HG02884 (cell line): Measurements from ENCODE around the gene SETD1A.
"Not testable (repeated sequence)": the region's sequence is repeated elsewhere in the genome, so short reads cannot be mapped to it uniquely, and the experiment has no call there.

Source experiments
- ATAC-seq: cut with Tn5 transposase; IDR thresholded peaks from one replicate; pipeline ENCODE4 v1.9.1; 2021; ENCODE audit warnings: mild to moderate bottlenecking, moderate library complexity; ENCODE audit not compliant: unreplicated experiment

The SETD1A gene

GRCh38 chr16:30928390-30928789 lies 29.2 kb upstream of the SETD1A start:
- no peak for ATAC-seq

- ATAC-seq = no peak
Observed at GRCh38 chr16:30929167-30929566, 28.4 kb upstream of the SETD1A start.

- ATAC-seq = no peak
Observed at GRCh38 chr16:30930160-30930571, 27.4 kb upstream of the SETD1A start.

DNA sequence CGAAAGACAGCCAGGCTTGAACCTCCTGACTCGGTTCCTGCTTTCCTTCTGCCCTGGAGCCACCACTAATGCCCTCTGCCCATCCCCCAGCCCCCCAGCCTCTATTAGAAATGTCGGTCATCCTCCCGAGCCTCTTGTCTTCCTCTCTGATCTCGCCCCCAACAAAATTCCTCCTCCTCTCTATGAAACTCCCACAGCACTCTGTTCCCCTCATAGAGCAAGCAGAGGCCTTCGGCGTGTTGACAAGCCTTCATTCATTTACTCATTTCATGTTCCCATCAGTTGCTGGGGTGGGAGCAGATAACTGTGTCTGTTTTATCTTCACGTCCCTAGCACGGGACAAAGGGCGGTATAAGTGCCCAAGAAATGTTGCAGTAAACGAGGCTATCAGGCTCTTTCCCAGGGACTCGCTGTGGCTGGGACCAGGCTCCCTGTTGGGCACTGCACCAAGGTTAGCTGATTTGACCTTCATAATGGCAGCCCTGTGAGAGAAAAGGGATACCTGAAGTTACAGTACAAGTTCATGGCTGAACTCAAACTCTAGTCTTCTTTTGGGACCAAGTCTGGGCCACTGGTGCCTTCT lies 26.4 kb upstream of the SETD1A start:
- no peak for ATAC-seq

DNA sequence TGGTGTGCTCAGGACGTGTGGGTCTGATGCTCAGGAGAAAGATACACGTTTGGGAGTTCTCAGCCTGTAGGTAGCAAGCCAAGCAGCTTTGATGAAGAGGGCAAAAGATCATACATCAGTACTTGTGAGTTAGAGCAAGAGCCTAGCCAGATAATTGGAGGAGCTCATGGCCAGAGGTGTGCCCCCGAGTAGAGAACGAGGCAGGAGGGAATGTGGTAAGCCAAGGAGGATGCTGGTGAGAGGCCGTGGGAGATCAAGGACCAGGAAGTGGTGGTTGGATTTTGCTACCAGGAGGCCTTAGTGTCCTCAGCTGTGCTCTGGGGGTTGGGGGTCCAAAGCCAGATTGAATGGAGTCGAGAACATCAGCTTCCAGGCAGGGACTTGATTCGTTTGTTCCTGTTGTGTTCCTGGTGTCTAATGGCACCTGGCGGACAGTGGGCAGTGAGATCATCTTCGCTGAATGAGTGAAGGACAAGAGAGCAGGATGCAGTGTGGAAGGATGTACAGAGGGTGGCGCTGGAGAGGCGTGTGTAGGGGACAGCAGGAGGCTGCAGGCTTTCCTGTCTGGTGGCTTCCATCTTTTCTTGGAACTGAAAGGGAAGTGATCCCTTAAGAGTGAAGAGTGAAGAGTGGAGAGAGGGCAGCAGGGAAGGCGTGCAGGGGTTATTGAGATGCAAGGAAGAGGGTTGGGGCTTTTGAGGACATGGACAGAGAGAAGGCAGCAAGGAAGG lies 22.6 kb upstream of the SETD1A start:
- ATAC-seq = no peak

DNA sequence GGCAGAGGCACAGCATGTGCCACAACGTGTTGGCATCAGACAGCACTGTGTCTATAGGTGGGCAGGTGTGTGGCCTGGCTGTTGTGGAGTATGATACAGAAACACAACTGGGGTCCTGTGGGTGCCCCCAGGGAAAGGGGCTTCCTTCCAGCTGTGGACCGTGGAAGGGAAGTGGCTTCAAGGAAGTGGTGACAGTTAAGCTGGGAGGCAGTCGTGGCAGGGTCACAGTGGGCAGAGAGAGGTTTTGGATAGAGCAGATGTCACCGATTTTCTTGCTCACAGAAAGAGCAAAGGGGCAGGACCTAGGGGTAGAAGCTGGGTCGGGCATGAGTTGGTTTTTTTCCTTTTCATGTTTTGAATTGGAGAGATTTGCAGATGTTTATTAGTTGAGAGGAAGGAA lies 19.9 kb upstream of the SETD1A start:
- no peak for ATAC-seq

- not testable (repeated sequence) for ATAC-seq
Observed at GRCh38 chr16:30939571-30939970, 18.0 kb upstream of the SETD1A start.

- ATAC-seq = peak; percentile 94
Observed at GRCh38 chr16:30941600-30942425, 15.7 kb upstream of the SETD1A start.

DNA sequence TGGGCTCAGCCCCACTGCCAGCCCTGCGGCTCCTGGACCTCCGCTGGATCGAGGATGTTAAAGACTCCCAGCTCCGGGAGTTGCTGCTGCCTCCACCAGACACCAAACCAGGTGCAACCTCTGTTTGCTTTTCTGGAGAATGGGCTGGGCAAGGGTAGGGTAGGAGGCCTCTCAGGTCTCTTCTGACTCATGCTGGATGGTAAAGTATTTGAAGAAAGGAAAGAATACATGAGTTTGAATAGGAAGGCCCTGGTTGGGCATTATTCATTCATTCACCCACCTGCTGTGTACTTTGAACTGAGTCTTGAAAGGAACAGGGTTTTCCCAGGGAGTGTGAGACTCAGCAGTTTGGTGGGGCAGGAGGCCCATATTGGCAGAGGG lies 15.1 kb upstream of the SETD1A start:
- no peak for ATAC-seq

DNA sequence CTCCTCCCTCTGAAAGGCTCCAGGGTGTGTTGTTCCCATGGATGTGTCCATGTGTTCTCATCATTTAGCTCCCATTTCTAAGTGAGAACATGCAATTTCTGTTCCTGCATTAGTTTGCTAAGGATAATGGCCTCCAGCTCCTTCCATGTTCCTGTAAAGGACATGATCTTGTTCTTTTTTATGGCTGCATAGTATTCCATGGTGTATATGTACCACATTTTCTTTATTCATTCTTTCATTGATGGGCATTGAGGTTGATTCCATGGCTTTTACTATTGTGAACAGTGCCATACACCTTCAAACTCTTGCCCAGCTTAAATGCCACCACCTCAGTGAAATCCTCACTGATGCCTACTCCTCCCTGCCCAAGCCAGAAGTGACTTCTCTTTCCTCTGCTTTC lies 13.2 kb upstream of the SETD1A start:
- ATAC-seq = no peak

GRCh38 chr16:30946671-30947540 lies 10.6 kb upstream of the SETD1A start:
- ATAC-seq = no peak

GRCh38 chr16:30947541-30947858 lies 10.1 kb upstream of the SETD1A start:
- ATAC-seq = no peak

DNA sequence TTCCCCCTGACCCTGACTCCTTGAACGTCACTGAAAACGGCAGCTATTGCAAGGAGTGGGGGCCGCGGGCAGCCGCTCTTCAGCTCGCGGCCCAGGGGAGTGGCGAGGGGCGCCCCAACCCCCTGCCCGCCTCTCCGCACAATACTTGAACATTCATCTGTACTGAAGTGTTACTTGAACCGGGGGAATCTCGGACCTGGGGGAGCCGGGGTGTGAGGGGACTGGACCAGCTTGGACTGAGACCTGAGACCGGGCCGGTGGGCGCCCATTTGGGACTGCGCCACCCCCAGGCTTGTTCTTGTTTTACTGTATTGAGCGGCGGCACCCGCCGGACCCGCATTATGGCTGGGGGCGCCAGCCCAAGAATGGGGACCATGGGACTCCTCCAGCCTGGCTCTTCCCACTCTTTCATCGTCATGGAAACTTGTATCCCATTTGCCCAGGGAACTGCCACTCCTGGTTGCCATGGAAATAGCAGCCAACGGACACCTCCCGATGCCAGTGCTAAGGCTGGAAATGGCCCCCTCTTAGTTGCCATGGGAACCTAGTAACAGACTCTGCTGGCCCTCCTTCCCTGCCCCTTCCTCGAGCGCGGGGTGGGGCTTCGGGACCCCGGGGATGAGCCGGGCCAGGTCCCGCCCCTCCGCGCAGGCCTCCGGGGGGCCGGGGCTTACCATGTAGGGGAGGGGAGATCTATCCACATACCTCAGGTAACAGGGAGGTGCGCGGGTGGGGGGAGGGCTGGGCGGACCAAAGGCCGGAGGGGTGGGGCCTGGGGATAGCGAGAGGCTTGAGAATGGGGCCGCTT lies 9.5 kb upstream of the SETD1A start:
- ATAC-seq = no peak

DNA sequence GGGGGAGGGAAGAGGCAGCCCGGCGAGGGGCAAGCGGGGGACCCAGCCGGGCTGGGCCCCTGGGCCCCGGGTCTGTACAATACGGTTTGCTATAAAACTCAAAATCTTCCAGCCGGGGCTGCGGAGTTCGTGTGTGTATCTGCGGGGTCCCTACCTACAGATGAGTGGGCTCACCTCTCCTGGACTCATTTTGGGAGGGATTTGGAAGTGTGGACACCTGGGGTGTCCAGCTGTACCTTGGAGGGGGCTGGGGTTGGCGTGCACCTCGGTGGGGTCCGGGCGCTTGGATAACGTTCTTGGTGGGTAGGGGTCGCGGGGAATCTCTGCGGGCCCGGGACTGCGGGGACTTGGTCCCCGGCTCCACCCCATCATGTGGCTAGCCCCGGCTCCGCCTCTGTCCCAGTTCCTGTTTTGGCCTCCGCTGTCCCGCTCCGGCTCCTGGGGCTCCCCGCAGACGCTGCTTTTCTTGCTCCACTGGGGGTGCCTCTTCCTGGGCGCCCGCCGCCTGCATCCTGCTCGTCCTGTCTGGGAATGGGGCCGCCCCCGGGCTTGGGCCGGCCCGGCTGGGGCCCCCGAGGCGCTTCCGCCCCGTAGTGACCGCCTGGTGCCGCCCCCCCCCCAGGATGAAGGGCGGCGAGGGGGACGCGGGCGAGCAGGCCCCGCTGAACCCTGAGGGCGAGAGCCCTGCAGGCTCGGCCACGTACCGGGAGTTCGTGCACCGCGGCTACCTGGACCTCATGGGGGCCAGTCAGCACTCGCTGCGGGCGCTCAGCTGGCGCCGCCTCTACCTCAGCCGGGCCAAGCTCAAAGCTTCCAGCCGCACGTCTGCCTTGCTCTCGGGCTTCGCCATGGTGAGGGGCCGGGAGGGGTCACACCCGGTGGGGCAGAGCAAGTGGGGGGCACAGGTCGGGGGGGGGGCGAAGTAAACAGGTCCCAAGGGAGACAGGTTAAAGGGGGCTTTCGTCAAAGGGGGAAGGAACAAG lies 8.6 kb upstream of the SETD1A start, which contains the start of gene ORAI3:
ORAI3 (plus strand) TSS at position 402 of the 983 bp plus-strand sequence; CDS start at position 624, 222 bp downstream.
- ATAC-seq = peak; percentile 64

DNA sequence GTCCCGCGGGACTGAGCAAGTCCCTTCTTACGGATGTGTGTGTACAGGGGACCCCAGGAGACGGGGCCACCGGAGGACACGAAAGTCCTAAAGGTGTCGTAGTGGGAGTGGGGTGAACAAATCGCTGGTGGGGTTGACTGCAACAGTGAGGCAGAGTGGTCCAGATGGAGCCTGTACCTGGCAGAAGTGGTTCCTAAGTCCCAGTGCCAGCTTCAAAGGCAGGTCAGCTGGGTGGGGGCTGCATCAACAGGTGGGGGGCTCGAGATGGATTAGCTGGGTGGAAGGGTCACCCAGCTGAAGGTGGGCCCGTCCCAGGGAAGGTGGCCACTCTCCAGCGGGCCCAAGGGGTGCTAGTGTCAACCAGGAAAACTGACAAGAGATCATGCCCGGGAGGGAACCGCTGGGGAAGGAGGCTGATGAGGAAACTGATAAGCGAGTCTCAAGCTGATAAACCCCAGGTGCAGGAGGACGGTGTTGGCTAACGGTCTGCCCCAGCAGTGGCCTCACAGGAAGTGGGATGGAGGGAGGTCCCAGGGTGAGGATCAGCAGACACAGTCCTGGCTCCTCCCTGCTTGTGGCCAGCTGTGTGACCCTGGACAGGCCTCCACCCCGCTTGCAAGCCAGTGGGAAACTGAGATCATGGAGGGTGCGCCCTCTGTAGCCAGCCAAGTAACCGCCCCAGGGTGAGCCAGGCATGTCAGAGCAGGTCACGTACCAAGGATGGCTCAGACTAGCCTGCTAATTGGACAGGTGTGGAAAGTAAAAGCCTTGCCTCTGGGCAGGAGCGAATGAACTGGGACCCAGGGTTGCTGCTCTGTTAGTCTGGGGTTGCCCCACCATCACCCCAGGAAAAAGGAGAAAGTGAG lies 7.7 kb upstream of the SETD1A start:
- peak; percentile 44 for ATAC-seq

- no peak for ATAC-seq
Observed at GRCh38 chr16:30950516-30951065, 7.0 kb upstream of the SETD1A start.

- ATAC-seq = no peak
Observed at GRCh38 chr16:30951193-30951592, 6.4 kb upstream of the SETD1A start.

GRCh38 chr16:30951750-30952149 lies 5.8 kb upstream of the SETD1A start:
- ATAC-seq = no peak
